ENCODE results near the gene ANKRD55.
"Not testable (repeated sequence)": the region's sequence is repeated elsewhere in the genome, so short reads cannot be mapped to it uniquely, and the experiment has no call there.

Gene ANKRD55

DNA sequence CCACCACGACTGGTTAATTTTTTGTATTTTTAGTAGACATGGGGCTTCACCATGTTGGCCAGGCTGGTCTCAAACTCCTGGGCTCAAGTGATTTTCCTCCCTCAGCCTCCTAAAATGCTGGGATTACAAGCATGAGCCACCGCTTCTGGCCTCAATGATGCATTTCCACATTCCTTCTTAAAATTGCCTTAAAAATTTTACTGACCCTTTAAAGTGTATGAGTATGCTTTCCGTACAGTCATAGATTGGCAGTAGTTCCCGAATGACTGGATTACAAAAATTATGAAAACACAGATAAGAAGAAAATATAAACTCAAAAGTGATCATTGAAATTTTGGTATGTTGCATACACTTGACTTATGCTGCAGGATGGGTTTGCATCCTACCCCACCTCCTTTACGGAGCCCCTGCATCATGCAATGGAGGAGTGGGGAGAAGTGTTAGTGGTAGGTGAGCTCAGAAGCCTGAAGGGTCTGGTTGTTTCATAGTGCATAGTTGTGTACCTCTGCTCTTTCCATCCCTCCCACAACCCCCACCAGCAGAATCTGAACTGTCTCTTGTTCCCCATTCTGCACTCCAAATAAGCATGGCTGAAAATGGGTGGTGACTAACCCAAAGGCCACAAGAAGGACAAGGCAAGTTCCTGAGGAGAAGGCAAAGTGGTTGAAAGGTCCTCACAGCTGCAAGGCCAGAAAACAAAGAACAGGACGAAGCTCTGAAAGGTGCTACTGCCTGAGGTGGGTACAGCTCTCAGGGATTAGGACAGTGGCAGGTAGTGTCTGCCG lies 26.8 kb downstream of the ANKRD55 start:
- no peak for DNase-seq

DNA sequence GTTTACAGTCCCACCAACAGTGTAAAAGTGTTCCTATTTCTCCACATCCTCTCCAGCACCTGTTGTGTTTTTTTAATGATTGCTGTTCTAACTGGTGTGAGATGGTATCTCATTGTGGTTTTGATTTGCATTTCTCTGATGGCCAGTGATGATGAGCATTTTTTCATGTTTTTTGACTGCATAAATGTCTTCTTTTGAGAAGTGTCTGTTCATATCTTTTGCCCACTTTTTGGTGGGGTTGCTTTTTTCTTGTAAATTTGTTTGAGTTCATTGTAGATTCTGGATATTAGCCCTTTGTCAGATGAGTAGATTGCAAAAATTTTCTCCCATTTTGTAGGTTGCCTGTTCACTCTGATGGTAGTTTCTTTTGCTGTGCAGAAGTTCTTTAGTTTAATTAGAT lies 29.2 kb downstream of the ANKRD55 start:
- DNase-seq: not testable (repeated sequence)

- DNase-seq: no peak
These were observed 30.6 kb downstream of the ANKRD55 start for GRCh38 chr5:56202483-56202882.

DNA sequence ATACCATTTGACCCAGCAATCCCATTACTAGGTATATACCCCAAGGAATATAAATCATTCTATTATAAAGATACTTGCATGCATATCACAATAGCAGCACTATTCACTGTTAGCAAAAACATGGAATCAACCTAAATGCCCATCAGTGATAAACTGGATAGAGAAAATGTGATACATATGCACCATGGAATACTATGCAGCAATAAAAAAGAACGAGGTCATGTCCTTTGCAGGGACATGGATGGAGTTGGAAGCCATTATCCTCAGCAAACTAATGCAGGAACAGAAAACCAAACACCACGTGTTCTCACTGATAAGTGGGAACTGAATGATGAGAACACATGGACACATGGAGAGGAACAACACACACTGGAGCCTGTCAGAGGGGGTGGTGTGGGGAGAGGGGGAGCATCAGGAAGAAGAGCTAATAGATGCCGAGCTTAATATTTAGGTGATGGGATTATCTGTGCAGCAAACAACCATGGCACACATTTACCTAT lies 31.3 kb downstream of the ANKRD55 start:
- DNase-seq: not testable (repeated sequence)

GRCh38 chr5:56200971-56201666 lies 32.0 kb downstream of the ANKRD55 start:
- no peak for DNase-seq

DNA sequence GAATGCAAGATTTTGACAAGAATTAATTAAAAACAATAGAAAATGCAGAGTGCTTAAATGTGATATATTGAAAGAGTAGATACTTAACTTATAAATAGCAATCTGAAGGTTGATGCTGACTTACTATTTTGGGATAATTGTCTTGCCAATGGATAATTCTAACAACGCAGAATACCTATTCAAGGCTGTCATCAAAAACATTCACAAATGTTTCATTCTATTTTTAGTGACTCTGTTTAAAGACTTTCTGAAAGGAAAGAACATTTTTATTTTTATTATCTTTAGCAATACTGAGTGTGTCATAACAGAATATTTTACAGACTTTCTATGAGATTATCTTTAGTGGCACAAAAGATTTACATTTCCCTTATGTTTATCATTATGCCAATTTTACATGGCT lies 38.1 kb downstream of the ANKRD55 start:
- DNase-seq: no peak

DNA sequence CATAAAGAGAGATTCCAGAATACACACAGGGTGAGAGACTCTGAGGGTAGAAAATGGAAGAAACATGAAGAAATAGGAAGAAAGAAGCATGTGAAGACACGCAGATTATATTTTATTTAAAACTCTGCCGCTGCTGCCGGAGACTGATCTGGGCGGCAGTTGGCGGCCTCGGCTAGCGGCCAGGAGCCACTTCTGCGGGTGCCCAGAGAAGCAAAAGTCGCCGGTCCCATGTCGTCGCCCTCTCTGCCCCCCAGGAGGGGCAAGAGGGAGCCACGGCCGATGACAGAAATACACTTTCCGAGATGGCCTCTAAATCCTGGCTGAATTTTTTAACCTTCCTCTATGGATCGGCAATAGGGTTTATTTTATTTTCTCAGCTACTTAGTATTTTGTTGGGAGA lies 40.9 kb downstream of the ANKRD55 start:
- DNase-seq: no peak

DNA sequence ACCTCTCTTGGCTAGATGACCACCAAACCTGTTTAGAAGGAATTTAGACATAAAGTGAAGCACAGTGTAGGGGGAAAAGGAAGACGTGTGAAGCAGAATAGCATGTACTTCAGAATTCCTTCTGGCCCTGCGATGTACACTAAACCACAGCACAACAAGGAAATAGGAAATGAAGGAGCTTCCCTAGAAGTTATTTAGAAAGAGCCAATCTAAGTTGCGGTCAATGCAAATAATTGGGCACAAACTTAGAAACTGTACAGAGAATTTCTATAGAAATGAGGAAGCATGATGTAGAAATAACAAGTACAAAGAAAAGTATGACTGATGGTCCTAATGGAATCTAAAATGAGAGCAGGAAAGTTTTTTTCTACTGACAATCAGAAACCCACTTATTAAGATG lies 41.5 kb downstream of the ANKRD55 start:
- no peak for DNase-seq

- no peak for DNase-seq
These were observed 42.6 kb downstream of the ANKRD55 start for GRCh38 chr5:56190497-56190896.

DNA sequence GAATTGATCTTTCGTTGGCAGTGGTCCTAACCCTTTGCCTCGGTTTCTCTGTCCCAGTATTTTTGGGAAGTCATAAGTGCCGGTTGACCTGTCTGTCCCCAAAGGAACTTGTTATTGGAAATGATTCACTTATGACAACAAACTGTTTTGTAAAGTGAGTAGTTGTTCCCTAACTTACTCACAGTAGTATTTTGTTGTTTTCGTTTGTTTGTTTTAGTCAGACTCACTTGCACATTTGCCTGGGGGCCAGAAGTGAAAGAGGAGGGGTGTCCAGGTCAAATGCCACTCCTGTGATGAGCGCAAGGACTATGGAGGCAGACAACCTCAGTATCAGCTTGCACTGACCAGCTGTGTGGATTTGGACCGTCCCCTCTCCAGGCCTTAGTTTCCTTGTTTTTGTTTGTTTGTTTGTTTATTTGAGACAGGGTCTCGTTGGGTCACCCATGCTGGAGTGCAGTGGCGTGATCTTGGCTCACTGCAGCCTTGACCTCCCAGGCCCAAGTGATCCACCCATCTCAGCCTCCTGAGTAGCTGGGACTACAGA lies 47.3 kb downstream of the ANKRD55 start:
- no peak for DNase-seq

DNA sequence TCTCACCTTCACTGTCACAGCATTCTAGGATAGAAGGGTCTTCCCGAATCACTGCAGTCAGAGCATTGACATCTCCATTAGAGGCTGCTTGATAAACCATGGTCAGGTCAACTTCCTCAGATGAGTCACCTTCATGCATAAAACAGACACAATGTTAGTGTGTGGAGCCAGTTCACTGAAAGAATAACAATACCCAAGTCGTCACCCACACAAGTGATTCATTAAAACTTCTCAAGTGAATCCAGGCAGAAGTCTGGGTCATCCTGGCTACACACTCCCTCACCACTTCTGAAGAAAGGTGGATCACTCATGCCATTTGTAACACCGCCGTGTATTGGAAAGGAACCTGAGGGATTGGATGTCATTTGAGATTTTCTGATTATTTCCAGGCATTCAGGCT lies 49.6 kb downstream of the ANKRD55 start:
- no peak for DNase-seq

DNA sequence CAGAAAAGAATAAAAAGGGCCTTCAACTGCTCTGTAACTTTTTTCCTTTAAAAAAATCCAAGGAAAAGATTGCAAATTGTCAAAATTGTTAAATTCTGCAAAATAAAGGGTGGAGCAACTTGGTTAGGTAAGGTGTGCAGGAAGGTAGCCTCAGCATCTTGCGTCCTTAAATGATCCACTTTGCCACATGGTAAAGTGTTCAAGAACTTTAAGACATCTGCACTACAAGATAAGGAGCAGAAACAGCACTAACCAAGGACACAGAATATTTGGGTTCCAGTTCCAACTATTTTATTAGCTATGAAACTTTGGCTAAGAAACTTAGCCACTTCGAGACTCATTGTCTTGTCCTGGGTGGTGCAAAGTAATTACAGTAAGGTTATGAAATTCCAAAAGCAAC lies 53.7 kb downstream of the ANKRD55 start:
- no peak for DNase-seq

GRCh38 chr5:56178823-56179222 lies 54.3 kb downstream of the ANKRD55 start:
- no peak for DNase-seq

DNA sequence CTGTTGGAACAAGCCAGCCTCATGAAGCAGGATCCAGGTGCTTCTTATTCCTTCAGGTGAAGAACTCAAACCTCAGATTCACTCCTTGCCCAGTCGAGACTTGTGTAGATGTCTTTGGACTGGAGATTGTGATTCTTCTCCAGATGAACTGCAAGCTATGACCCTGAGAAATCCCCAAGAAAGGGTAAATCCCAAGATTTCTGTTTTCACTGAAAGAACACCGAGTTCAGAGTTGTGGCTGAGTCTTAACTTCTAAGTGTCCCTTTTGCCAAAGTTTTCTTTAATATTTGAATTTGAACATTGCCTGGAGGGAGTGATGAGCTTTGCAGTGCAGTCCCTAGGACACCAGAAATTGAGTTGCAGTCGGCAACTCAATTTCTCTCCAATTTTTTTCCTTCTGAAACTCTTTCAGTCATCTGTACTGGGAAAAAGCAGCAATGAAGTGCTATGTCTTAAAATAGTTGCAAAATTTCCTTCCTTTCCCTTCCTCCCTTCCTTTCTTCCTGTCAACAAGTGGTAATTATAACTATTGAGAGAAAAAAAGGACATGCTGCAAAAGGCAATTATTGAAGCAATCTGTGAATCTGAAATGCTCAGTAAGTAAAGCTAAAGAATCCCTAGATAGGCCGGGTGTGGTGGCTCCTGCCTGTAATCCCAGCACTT lies 56.1 kb downstream of the ANKRD55 start:
- no peak for DNase-seq

DNA sequence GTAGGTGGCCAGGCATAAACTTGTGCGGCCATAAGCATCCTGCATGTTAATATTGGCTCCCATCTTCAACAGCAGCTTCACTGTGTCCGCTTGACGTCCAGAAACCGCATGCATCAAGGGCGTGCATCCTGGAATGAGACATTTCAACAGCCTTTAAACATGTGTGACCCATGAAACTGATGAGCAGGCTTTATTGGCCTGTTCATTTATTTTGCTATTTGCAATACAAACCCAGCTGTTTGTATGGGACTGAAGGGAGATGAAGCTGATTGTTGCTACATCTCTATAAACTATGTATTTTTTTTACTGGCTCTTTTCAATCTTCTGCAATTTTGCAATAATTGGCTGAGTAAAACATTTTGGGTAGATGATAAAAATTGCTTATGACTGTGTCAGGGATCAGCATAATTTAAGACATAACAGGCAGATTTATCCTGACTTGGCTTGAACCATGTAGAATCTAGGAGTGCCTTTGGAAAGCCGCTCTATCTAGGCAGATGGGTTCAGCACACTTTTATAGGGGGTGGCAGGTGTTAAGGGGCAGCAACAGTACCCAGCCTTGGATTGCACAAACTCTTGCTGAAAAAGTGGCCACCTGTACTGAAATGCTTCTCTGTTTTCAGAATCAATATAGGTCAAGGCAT lies 56.9 kb downstream of the ANKRD55 start:
- DNase-seq: no peak

GRCh38 chr5:56175488-56175887 lies 57.6 kb downstream of the ANKRD55 start:
- no peak for DNase-seq

DNA sequence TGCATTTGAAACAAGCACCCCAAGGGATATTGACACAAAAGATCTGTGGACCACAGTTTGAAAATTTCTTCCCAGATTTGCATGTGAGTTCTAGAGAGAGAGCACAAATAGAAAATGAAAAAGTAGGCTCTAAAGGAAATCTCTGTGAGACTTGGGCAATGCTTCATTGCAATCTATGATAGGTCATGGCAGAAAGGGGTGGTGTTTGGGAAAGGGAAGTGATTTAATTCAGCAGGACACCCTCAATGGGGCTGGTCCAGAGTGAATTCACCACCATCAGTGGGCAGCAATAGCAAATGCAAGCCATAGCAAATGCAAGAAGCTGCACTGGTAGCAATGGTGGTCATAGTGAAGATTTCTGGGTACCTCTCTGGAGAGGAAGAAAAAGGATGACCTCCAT lies 58.1 kb downstream of the ANKRD55 start:
- no peak for DNase-seq

DNA sequence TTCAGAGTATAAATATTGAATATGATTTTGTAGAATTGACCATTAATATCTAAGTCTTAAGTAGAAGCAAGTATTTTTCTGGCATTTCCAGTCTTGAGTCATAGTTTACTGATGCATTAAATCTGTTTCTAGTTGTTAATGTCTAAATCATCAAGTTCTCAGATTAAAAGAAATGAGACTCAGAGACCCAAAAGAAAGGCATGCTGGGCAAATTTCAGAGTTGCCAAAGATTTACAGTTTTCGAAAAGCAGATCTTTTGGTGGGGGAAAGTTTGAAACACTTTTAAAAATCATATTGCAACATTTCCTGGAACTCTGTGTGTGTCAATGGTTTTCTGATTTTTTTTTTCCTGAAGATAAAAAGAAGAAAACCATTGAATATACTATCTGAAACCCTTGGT lies 60.9 kb downstream of the ANKRD55 start:
- no peak for DNase-seq

DNA sequence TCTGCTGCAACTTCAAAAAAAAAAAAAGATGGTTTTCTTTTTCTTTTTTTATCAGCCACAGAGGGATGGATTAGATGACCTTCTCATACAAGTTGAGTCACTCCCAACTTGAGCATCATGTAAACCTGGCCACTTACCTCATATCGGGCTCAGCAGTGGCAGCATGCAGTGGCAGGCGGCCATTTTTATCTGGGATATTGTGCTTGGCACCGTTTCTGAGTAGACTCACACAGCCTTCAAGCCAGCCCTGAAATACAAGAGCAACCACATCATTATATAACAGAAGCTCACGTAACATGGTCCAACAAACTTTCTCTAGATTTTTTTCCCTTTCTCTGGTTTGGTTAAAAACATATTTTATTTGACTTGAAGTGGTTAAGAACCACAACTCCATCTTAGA lies 62.6 kb downstream of the ANKRD55 start:
- DNase-seq: no peak

DNA sequence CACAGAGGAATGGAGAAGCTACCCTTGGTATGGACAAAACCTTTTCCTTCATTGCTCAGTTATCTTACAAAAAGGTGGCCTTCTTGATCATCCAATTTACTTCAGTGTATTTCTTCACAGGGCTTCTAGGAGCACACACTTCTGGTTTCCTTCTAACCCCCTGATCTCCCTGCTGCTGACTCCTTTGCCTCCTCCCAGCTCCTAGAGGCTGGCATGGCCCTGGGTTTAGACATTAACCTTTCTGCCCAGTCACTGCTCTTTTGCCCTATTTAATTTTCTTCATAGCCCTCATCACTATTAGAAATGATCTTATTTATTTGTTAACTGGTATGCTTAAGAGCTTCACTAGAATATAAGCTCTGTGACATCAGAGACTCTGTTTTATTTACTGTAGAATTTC lies 63.2 kb downstream of the ANKRD55 start:
- no peak for DNase-seq

- DNase-seq: no peak
These were observed 63.8 kb downstream of the ANKRD55 start for GRCh38 chr5:56169281-56169680.

DNA sequence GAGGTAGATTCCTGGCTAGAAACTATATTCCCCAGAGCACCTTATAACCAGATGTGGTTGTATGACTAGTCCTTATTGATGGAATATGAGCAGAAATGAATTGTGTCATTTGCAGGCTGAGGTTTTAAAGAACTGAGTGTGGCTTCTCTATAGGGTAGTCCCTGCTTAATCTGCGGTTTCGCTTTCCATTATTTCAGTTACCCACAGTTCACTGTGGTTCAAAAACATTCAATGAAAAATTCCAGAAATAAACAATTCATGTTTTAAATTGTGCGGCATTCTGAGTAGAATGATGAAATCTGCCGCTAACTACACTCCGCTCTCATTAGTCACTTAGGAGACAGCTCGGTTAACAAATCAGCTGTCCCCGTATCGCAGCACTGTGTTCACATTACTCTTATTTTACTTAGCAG lies 65.1 kb downstream of the ANKRD55 start:
- DNase-seq: no peak

DNA sequence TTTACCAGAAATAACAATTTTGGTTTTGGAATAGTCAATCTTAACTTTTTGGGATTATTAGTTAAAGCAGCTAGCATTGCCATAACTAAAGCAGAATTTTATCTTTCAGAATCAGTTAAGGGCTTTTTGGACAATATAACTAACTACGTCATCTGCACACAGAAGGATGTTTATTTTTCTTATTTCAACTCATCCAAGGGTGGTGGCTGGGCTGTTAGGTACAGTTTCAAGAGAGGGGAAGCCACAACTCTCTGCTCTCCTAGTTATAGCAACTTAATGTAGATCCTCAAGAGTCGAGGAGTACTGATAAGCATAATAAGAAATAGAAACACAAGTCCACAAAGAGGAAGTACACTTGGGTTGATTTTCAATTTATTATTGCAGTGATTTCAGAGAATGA lies 65.6 kb downstream of the ANKRD55 start:
- no peak for DNase-seq
